Sigmoid colon (tissue), 4 donors: ENCODE measurements around the gene COL25A1.

Experiments
- EP300 ChIP-seq, 4 donors: sonication (generic); formaldehyde crosslinking; IDR thresholded peaks; one replicate each; pipeline ENCODE4 v1.6.1; 2017; ENCODE audit warnings: antibody characterized with exemption in 4 of 4
- POLR2AphosphoS5 ChIP-seq, 4 donors: sonication (generic); formaldehyde crosslinking; IDR thresholded peaks; one replicate each; pipeline ENCODE4 v1.6.1; 2017; ENCODE audit warnings: antibody characterized with exemption in 4 of 4
- TF ChIP-seq, protein P1 (sequence below), 4 experiments: fragments of 450-650 bp in 3 of 4; fragments of 200-600 bp in 1 of 4; IDR thresholded peaks; one replicate each; pipeline ENCODE4 v1.5.1; 2016 to 2019; ENCODE audit warnings: antibody characterized with exemption in 4 of 4, mild to moderate bottlenecking in 3 of 4, moderate library complexity in 2 of 4

DNA sequence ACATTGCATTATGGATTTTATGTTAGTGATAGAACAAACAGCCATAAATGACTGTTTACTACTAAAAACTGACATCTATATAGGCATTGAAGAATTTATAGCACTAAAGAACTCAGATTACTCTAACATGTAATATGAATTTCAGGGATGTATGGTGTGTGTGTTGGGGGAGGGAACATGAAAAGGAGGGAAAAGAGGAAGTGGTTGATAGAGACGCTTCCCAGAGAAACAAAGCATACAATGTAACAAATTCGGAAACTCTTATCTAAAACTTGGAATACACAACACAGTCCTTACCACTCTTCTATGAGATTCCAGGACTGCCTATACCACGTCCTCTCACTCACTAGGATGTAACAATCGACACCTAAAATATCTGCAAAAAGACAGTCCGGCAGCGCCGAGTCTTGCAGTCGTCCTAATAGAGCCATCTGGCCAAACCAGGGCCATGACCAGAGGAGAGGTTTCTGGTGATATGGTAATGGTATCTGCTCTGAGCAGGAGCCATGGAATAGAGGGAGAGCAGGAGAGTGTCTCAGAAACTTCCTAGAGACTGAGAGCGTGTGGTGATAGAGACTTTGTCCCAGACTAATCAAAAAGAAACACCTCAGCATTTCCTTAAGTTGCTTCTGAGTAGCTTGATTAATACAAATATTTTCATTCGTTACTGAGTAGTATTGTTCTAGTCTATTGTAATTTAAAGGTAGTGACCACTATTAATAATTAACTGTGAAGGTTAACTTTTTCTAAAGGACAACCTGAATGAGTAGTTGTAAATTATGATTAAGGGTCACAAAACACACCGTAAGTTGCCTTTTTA is 287.7 kb downstream of the COL25A1 start:
- TF ChIP-seq, protein P1, sequence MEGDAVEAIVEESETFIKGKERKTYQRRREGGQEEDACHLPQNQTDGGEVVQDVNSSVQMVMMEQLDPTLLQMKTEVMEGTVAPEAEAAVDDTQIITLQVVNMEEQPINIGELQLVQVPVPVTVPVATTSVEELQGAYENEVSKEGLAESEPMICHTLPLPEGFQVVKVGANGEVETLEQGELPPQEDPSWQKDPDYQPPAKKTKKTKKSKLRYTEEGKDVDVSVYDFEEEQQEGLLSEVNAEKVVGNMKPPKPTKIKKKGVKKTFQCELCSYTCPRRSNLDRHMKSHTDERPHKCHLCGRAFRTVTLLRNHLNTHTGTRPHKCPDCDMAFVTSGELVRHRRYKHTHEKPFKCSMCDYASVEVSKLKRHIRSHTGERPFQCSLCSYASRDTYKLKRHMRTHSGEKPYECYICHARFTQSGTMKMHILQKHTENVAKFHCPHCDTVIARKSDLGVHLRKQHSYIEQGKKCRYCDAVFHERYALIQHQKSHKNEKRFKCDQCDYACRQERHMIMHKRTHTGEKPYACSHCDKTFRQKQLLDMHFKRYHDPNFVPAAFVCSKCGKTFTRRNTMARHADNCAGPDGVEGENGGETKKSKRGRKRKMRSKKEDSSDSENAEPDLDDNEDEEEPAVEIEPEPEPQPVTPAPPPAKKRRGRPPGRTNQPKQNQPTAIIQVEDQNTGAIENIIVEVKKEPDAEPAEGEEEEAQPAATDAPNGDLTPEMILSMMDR (IDR thresholded peaks at IDR 0.05), result no peak
- TF ChIP-seq POLR2AphosphoS5 (IDR thresholded peaks at IDR 0.05) (no peak), EP300 (IDR thresholded peaks at IDR 0.05) (no peak)
